ENCODE results near the gene CRCP. TPM values are rescaled to one million over a fixed set of nuclear protein-coding genes. Genes with fewer than 3 reads are reported as not detected.
"Not testable (repeated sequence)": the region's sequence is repeated elsewhere in the genome, so short reads cannot be mapped to it uniquely, and the experiment has no call there.

The CRCP gene
- total RNA-seq, 1 donor from 2014 or later = 56.5 TPM

GRCh38 chr7:66173856-66174255, 59.2 kb downstream of the CRCP start:
- intact Hi-C loops (cut with DNase I) = no loop called here

GRCh38 chr7:66175006-66175405, 60.4 kb downstream of the CRCP start:
- intact Hi-C loops (cut with DNase I) = not testable (repeated sequence)

More at GRCh38 chr7:66173856-66174255, 59.2 kb downstream of the CRCP start:
- Histone ChIP-seq H3K36me3 (no peaks in the 10 kb centered on the region), H3K9me3 (no peaks in the 10 kb centered on the region), H3K27me3 (no peaks in the 10 kb centered on the region), H3K4me3 (no peak overlapping the region), H3K27ac (no peak overlapping the region), H3K4me1 (no peaks in the 10 kb centered on the region)
- no peak for DNase-seq (ENCODE audit: extremely low spot score in 2 of 2)
- no peak for TF ChIP-seq POLR2AphosphoS5 (IDR thresholded peaks at IDR 0.05; ENCODE audit: insufficient read depth in 1 of 2, low read depth in 1 of 2)
- TF ChIP-seq POLR2A (IDR thresholded peaks at IDR 0.05) = no peak
- no peak for TF ChIP-seq CTCF (IDR thresholded peaks at IDR 0.05)

DNA sequence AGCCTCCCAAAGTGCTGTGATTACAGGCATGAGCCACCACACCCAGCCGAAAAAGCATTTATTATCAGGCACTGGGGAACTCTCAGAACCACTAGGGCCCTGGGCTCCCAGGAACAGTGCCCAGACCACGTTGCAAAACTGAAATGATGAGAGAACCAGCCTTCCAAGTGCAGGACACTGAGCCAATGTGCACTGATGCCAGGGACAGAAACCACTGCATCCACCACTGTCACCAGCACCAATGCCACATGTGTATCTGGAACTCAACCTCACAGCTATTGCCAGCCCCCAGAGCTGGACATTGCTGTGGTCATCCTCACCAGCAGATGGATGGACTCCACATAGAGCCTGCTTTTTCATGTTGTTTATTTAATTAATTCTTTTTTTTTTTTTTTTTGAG, 62.3 kb downstream of the CRCP start:
- H3K27me3 ChIP-seq = no peaks in the 10 kb centered on the region
- no peak overlapping the region for H3K4me3 ChIP-seq
- H3K27ac ChIP-seq = no peak overlapping the region
- no peak for DNase-seq (ENCODE audit: extremely low spot score in 2 of 2)
- TF ChIP-seq CTCF (IDR thresholded peaks at IDR 0.05) (no peak), POLR2A (IDR thresholded peaks at IDR 0.05) (no peak), POLR2AphosphoS5 (IDR thresholded peaks at IDR 0.05; ENCODE audit: insufficient read depth in 1 of 2, low read depth in 1 of 2) (no peak)
- no peaks in the 10 kb centered on the region for H3K9me3 ChIP-seq
- H3K36me3 ChIP-seq = no peaks in the 10 kb centered on the region
- H3K4me1 ChIP-seq = no peaks in the 10 kb centered on the region
- intact Hi-C loops (cut with DNase I) = no loop called here

More at GRCh38 chr7:66175006-66175405, 60.4 kb downstream of the CRCP start:
- H3K9me3 ChIP-seq; H3K4me1 ChIP-seq; H3K36me3 ChIP-seq; H3K27me3 ChIP-seq; H3K4me3 ChIP-seq; DNase-seq (ENCODE audit: extremely low spot score in 2 of 2); H3K27ac ChIP-seq: not testable (repeated sequence)

DNA sequence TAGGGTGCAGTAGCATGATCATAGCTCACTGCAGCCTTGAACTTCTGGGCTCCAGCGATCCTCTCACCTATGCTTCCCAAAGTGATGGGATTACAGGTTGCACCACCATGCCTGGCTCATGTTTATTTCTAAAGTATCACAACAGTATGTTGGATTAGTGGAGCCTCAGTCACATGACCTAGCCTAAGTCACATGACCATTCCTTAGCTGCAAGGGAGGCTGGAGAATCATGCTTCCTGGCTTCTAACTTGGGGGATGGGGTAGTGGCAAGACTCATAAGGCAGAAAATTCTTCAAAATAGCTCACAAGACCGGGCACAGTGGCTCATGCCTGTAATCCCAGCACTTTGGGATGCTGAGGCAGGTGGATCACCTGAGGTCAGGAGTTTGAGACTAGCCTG, 63.6 kb downstream of the CRCP start:
- intact Hi-C loops (cut with DNase I) = no loop called here
- no peaks in the 10 kb centered on the region for H3K36me3 ChIP-seq
- no peaks in the 10 kb centered on the region for H3K9me3 ChIP-seq
- no peak overlapping the region for H3K4me3 ChIP-seq
- H3K27ac ChIP-seq = no peak overlapping the region
- no peaks in the 10 kb centered on the region for H3K27me3 ChIP-seq
- TF ChIP-seq POLR2A (IDR thresholded peaks at IDR 0.05) (no peak), POLR2AphosphoS5 (IDR thresholded peaks at IDR 0.05; ENCODE audit: insufficient read depth in 1 of 2, low read depth in 1 of 2) (no peak), CTCF (IDR thresholded peaks at IDR 0.05) (no peak)
- no peak for DNase-seq (ENCODE audit: extremely low spot score in 2 of 2)
- no peaks in the 10 kb centered on the region for H3K4me1 ChIP-seq

GRCh38 chr7:66181329-66181728, 66.7 kb downstream of the CRCP start:
- no peak for TF ChIP-seq POLR2A (IDR thresholded peaks at IDR 0.05)
- TF ChIP-seq CTCF (IDR thresholded peaks at IDR 0.05) = no peak
- TF ChIP-seq POLR2AphosphoS5 (IDR thresholded peaks at IDR 0.05; ENCODE audit: insufficient read depth in 1 of 2, low read depth in 1 of 2) = no peak
- Histone ChIP-seq H3K27me3 (no peaks in the 10 kb centered on the region), H3K4me1 (no peaks in the 10 kb centered on the region), H3K36me3 (no peaks in the 10 kb centered on the region), H3K9me3 (no peaks in the 10 kb centered on the region), H3K4me3 (no peak overlapping the region), H3K27ac (peak overlapping the region; percentile 64)
- intact Hi-C loops (cut with DNase I) = no loop called here
- no peak for DNase-seq (ENCODE audit: extremely low spot score in 2 of 2)

DNA sequence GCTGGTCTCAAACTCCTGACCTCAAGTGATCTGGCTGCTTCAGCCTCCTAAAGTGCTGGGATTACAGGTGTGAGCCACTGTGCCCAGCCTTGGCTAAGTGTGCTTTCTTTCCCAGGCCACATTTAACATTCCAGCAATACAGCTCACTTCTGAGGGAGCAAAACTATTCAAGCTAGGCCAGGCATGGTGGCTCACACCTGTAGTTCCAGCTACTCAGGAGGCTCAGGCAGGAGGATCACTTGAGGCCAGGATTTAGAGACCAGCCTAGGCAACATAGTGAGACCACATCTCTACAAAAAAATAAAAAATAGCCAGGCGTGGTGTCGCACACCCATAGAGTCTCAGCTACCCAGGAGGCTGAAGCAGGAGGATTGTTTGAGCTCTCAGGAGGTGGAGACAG, 67.2 kb downstream of the CRCP start:
- no peaks in the 10 kb centered on the region for H3K27me3 ChIP-seq
- H3K4me1 ChIP-seq = no peaks in the 10 kb centered on the region
- no peaks in the 10 kb centered on the region for H3K36me3 ChIP-seq
- H3K4me3 ChIP-seq = no peak overlapping the region
- peak overlapping the region; percentile 64 for H3K27ac ChIP-seq
- H3K9me3 ChIP-seq = no peaks in the 10 kb centered on the region
- no peak for DNase-seq (ENCODE audit: extremely low spot score in 2 of 2)
- intact Hi-C loops (cut with DNase I) = no loop called here
- TF ChIP-seq CTCF (IDR thresholded peaks at IDR 0.05) (no peak), POLR2A (IDR thresholded peaks at IDR 0.05) (no peak), POLR2AphosphoS5 (IDR thresholded peaks at IDR 0.05; ENCODE audit: insufficient read depth in 1 of 2, low read depth in 1 of 2) (no peak)
